IPS-18a (cell line): ENCODE results near the gene PREX1.
"Not testable (repeated sequence)": the region's sequence is repeated elsewhere in the genome, so short reads cannot be mapped to it uniquely, and the experiment has no call there.

ENCODE experiments used
- H3K27ac ChIP-seq: one replicate; pipeline ENCODE4 v1.5.1; 2013; ENCODE audit warnings: low read length
- H3K27me3 ChIP-seq: one replicate; pipeline ENCODE4 v1.6.1; 2013; ENCODE audit warnings: mild to moderate bottlenecking, low read length; ENCODE audit not compliant: control insufficient read depth, insufficient read depth
- H3K36me3 ChIP-seq: one replicate; pipeline ENCODE4 v1.6.1; 2013; ENCODE audit warnings: low read depth, low read length; ENCODE audit not compliant: control insufficient read depth
- H3K4me1 ChIP-seq: one replicate; pipeline ENCODE4 v1.6.1; 2013; ENCODE audit warnings: low read depth, low read length; ENCODE audit not compliant: control insufficient read depth
- H3K4me3 ChIP-seq: one replicate; pipeline ENCODE4 v1.5.1; 2013; ENCODE audit warnings: low read length
- H3K9ac ChIP-seq: one replicate; pipeline ENCODE4 v1.6.1; 2013; ENCODE audit warnings: mild to moderate bottlenecking, low read length, moderate library complexity
- H3K9me3 ChIP-seq: one replicate; pipeline ENCODE4 v1.6.1; 2013; ENCODE audit warnings: low read depth, low read length; ENCODE audit not compliant: control insufficient read depth

PREX1 gene

DNA sequence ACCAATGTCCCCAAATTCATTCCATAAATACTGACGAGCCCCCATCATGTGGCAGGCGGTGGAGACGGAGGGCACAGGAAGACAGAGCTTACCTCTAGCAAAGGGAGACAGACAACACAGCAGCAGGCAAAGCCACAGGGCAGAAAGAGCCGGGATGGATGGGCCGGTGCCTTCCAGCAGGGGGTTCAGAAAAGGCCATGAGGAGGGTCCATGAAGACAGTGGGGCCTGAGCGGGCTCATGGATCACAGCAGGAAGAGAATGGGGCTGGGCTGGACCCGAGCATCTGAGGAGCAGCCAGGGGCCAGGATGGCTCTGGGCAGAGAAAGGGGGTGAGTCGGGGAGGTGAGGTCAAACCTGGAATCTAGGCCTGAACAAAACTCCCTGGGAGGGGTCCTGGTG is 42.0 kb downstream of the PREX1 start:
- no peaks in the 10 kb centered on the region for H3K9me3 ChIP-seq
- no peak overlapping the region for H3K27ac ChIP-seq
- H3K36me3 ChIP-seq, result no peaks in the 10 kb centered on the region
- H3K4me3 ChIP-seq, result no peak overlapping the region
- H3K4me1 ChIP-seq, result peaks cover 18% of the 10 kb centered on the region
- H3K9ac ChIP-seq, result no peak overlapping the region
- no peaks in the 10 kb centered on the region for H3K27me3 ChIP-seq

DNA sequence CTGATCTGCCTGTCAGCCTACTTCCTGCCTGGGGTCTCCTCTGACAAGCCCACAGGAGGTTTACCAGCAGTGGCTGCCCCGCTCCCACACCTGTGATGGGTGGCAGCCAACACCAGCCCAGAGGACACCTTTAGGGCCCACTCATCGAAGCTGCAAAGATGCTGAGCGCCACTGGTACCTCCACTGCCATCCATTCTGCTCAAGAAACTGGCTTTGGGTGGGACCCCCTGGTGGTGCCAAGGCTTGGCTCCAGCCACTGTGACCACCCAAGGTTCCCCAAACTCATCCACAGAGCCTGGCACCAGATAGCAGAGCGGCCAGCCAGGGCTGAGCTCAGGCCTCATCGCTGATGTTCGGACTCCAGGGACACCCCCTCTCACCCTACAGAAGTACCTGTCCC is 42.5 kb downstream of the PREX1 start:
- no peak overlapping the region for H3K27ac ChIP-seq
- peaks cover 15% of the 10 kb centered on the region for H3K4me1 ChIP-seq
- H3K9ac ChIP-seq, result no peak overlapping the region
- no peaks in the 10 kb centered on the region for H3K9me3 ChIP-seq
- H3K27me3 ChIP-seq, result no peaks in the 10 kb centered on the region
- H3K36me3 ChIP-seq, result no peaks in the 10 kb centered on the region
- H3K4me3 ChIP-seq, result no peak overlapping the region

DNA sequence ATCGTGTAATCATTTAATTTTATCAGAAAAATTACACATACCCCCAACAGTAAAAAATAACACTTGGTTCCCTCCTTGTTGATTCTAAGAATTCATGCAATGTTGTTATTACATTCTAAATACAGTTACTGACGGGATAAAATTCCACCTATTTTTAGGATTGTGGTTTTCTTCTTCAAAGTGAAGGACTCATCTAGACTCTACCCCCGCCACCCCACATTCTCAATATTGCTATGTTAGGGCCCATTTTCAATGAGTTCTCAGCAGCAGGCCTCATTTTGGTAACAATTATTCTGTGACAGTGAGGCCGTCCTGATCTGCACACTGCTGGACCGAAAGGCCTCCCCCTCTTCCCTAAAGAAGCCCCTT is 43.5 kb downstream of the PREX1 start:
- peaks cover 13% of the 10 kb centered on the region for H3K4me1 ChIP-seq
- H3K9me3 ChIP-seq, result no peaks in the 10 kb centered on the region
- no peak overlapping the region for H3K9ac ChIP-seq
- H3K4me3 ChIP-seq, result no peak overlapping the region
- no peaks in the 10 kb centered on the region for H3K36me3 ChIP-seq
- no peak overlapping the region for H3K27ac ChIP-seq
- no peaks in the 10 kb centered on the region for H3K27me3 ChIP-seq

DNA sequence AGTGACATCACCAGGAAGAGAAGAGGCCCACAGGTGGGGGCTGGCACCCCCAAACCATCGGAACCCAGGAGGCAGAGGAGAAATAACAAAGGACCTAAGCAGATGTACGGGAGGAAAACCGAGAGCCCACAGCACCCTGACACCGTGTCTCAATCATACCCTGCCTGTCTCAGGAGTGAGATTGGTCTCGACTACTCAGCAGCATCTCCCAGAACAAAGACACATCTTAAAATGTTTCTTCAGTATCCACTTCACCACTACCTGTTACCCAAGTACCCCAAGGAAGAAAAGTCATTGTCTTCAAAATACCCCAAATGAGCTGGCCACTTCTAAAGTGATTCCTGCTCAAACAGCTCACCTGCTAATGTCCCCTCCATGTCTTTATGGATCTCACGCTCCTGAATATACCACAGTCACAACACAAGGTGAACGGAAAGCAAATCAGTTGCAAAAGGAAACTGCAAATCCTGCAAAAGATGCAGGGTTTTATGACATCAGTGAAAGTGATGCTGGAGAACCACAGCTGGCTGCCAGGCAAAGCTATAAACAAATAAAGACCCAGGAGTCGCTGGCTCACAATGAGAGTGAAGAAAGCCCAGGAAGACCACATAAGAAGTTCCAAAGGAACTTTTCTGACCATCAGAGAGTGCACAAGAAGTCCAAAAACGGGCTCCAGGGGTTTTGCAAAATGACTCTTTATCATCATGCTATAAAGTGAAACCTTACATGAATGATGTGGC is 44.1 kb downstream of the PREX1 start:
- Histone ChIP-seq H3K4me3 (no peak overlapping the region), H3K9ac (no peak overlapping the region), H3K36me3 (no peaks in the 10 kb centered on the region), H3K27ac (no peak overlapping the region), H3K9me3 (no peaks in the 10 kb centered on the region), H3K27me3 (no peaks in the 10 kb centered on the region), H3K4me1 (peaks cover 13% of the 10 kb centered on the region)

DNA sequence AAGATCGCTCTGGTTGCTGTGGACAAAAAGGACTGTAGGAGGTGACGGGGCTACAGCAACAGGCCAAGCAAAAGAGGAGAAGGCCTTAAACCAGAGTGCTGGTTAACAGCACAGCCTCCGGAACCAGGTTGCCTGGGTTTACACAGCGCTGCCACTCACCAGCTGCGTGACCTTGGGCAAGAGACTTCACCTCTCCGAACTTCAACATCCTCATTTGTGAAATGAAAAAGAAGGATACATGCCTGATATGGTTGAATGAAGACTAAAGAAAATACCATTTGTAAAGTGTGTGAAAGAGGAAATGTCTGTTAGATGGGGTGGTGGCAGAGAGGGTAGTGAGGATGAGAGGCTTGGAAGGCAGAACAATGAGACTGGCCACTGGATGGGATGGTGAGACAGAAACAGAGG is 44.9 kb downstream of the PREX1 start:
- H3K36me3 ChIP-seq, result no peaks in the 10 kb centered on the region
- no peaks in the 10 kb centered on the region for H3K9me3 ChIP-seq
- no peak overlapping the region for H3K27ac ChIP-seq
- no peaks in the 10 kb centered on the region for H3K27me3 ChIP-seq
- no peak overlapping the region for H3K9ac ChIP-seq
- H3K4me3 ChIP-seq, result no peak overlapping the region
- H3K4me1 ChIP-seq, result peaks cover 11% of the 10 kb centered on the region

DNA sequence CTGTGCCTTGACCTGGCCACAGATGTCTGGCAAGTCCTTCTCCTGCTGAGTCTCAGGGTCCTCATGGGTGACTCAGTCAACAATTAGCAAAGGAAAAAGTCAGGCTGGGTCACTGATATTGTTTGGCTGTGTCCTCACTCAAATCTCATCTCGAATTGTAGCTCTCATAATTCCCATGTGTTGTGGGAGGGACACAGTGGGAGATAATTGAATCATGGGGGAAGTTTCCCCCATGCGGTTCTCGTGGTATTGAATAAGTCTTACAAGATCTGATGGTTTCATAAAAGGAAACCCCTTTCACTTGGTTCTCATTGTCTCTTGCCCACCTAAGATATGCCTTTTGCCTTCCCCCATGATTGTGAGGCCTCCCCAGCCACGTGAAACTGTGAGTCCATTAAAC is 45.7 kb downstream of the PREX1 start:
- Histone ChIP-seq H3K27me3 (no peaks in the 10 kb centered on the region), H3K9ac (no peak overlapping the region), H3K9me3 (no peaks in the 10 kb centered on the region), H3K36me3 (no peaks in the 10 kb centered on the region), H3K4me3 (no peak overlapping the region), H3K4me1 (peaks cover 6% of the 10 kb centered on the region), H3K27ac (no peak overlapping the region)

DNA sequence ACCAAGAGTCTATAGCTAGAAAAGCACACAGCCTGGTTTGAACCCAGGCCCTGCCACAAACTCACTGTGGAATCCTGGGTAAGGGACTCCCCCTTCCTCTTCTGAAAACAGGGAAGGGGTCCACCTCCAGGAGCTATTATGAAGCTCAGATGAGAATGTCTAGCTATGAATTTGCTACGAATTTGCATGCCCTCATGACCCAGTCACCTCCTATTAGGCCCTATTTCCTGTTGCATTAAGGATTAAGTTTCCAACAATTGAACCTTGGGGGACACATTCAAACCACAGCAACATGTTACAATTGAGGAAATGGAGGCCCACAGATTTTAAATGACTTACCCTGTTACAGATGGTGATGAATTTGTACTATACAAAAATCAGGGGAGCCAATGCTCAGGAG is 46.2 kb downstream of the PREX1 start:
- H3K9ac ChIP-seq, result no peak overlapping the region
- no peaks in the 10 kb centered on the region for H3K36me3 ChIP-seq
- peaks cover 6% of the 10 kb centered on the region for H3K4me1 ChIP-seq
- H3K9me3 ChIP-seq, result no peaks in the 10 kb centered on the region
- H3K27me3 ChIP-seq, result no peaks in the 10 kb centered on the region
- no peak overlapping the region for H3K4me3 ChIP-seq
- no peak overlapping the region for H3K27ac ChIP-seq

DNA sequence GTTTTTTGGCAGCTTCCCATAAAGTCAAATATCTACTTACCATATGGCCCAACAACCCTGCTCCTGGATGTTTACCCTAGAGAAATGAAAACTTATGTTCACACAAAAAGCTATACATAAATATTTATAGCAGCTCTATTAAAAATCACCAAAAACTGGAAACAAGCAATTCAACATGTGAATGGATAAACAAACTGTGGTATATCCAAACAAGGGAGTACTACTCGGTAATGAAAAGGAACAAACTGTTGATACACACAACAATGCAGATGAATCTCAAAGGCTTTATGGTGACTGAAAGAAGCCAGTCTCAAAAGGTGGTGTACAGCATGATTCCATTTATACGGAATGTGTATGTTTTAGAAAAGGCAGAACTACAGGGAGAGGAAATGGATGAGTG is 48.4 kb downstream of the PREX1 start:
- no peaks in the 10 kb centered on the region for H3K36me3 ChIP-seq
- no peak overlapping the region for H3K27ac ChIP-seq
- no peaks in the 10 kb centered on the region for H3K27me3 ChIP-seq
- H3K4me1 ChIP-seq, result peaks cover 6% of the 10 kb centered on the region
- no peak overlapping the region for H3K4me3 ChIP-seq
- no peaks in the 10 kb centered on the region for H3K9me3 ChIP-seq
- H3K9ac ChIP-seq, result no peak overlapping the region

DNA sequence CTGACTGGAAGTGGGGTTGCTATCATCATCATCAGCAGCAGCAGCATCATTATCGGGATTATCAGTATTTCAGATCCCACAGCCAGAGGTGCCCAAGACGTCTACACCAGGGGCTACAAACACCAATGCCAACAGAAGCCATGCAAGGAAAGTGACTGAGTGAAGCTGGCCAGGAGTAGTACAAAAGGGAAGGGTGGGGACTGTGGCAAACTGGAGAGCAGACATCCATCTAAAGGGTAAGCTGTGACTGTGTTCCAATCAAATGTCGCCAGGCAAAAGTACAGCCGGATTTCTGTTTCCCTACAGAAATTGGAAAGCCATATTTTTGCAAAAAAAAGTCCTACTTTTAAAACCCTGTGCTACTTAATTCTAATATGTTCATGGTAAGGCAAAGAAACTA is 50.0 kb downstream of the PREX1 start:
- Histone ChIP-seq H3K27me3 (no peaks in the 10 kb centered on the region), H3K4me3 (no peak overlapping the region), H3K27ac (no peak overlapping the region), H3K4me1 (peaks cover 3% of the 10 kb centered on the region), H3K9me3 (no peaks in the 10 kb centered on the region), H3K36me3 (no peaks in the 10 kb centered on the region), H3K9ac (no peak overlapping the region)

DNA sequence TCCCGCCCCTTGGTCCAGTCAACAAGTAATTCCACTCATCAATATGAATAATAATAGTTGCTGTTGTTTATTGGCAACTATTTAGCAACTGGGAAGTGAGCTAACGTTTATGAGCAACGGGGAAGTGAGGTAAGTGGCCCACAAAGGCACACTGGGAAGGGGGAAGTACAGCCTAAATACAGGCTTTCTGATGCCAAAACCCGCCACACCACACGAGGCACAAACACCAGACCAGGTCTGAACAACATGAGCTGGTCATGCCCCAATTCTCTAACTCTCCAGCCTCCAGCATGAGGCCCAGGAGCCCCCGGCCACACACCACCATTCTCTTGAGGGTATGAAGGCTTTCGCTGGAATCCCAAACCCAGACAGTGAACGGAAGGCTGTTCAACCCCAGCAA is 50.8 kb downstream of the PREX1 start:
- H3K9me3 ChIP-seq, result no peaks in the 10 kb centered on the region
- no peaks in the 10 kb centered on the region for H3K36me3 ChIP-seq
- no peak overlapping the region for H3K27ac ChIP-seq
- no peaks in the 10 kb centered on the region for H3K27me3 ChIP-seq
- H3K9ac ChIP-seq, result no peak overlapping the region
- H3K4me1 ChIP-seq, result peaks cover 2% of the 10 kb centered on the region
- no peak overlapping the region for H3K4me3 ChIP-seq

DNA sequence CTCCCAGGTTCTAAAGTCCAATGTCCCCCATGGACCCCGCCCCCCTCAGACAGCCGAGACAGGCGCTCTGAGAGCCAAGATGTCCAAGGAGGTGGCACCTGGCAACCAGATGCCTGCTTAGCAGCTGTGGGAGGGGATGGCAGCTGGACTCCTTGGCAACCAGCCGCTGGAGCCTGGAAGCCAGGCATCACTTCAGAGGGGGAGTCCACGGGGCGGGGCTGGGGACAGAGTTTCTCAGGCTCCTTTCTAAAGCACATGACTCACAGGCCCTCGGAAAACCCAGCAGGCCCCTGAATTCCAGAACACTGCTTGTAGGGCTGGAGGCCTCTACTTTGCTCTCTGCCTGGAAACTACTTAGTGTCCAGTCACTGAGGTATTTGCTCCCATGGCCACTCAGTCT is 51.5 kb downstream of the PREX1 start:
- Histone ChIP-seq H3K9me3 (no peaks in the 10 kb centered on the region), H3K9ac (no peak overlapping the region), H3K4me3 (no peak overlapping the region), H3K36me3 (no peaks in the 10 kb centered on the region), H3K27me3 (no peaks in the 10 kb centered on the region), H3K4me1 (no peaks in the 10 kb centered on the region), H3K27ac (no peak overlapping the region)

DNA sequence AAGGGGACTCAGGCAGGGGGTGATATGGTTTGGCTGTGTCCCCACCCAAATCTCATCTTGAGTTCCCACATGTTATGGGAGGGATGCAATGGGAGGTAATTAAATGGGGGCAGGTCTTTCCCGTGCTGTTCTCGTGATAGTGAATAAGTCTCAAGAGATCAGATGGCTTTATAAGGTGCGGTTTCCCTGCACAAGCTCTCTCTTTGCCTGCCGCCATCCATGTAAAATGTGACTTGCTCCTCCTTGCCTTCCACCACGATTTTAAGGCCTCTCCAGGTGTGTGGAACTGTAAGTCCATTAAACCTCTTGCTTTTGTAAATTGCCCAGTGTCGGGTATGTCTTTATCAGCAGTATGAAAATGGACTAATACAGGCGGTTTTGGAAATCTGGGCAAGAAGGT is 52.3 kb downstream of the PREX1 start:
- H3K36me3 ChIP-seq, H3K4me1 ChIP-seq, H3K27me3 ChIP-seq, H3K9ac ChIP-seq, H3K27ac ChIP-seq, H3K9me3 ChIP-seq, H3K4me3 ChIP-seq: not testable (repeated sequence)
